Left lung (tissue), 10 donors: ENCODE data around the gene C22orf39. TPM values are rescaled to one million over a fixed set of nuclear protein-coding genes. Genes with fewer than 3 reads are reported as not detected.

Experiments used
- ATAC-seq: fragments of 200-7000 bp; cut with Tn5 transposase; one replicate; pipeline ENCODE4 v1.9.1; 2020; ENCODE audit warnings: moderate library complexity
- DNase-seq, 4 donors: peaks; one replicate each; pipeline ENCODE4 v3.0.0-alpha.2; 2013 to 2020
- H3K27ac ChIP-seq, 2 donors: fragments of 200-600 bp; sonication (generic) in 1 of 2; one replicate each; pipeline versions ENCODE4 v1.5.0 to v1.8.0; 2020 to 2021
- H3K27me3 ChIP-seq, 2 donors: fragments of 200-600 bp; sonication (generic) in 1 of 2; one replicate each; pipeline versions ENCODE4 v1.5.0 to v1.8.0; 2020 to 2021
- H3K36me3 ChIP-seq, 2 donors: fragments of 200-600 bp; sonication (generic) in 1 of 2; one replicate each; pipeline versions ENCODE4 v1.5.0 to v1.8.0; 2020 to 2021
- H3K4me1 ChIP-seq, 2 donors: fragments of 200-600 bp; one replicate each; pipeline ENCODE4 v1.8.0; 2021
- H3K4me3 ChIP-seq, 2 donors: fragments of 200-600 bp; sonication (generic) in 1 of 2; one replicate each; pipeline versions ENCODE4 v1.5.0 to v1.8.0; 2020 to 2021; ENCODE audit warnings: mild to moderate bottlenecking in 1 of 2
- H3K9me3 ChIP-seq, 2 donors: fragments of 200-600 bp; sonication (generic) in 1 of 2; one replicate each; pipeline versions ENCODE4 v1.5.0 to v1.8.0; 2020 to 2021
- CTCF ChIP-seq, 2 donors: fragments of 200-600 bp; sonication (generic) in 1 of 2; IDR thresholded peaks; one replicate each; pipeline versions ENCODE4 v1.5.0 to v1.8.0; 2021; ENCODE audit warnings: antibody characterized with exemption in 2 of 2
- intact Hi-C, 2 donors: fragments of 100-400 bp; cut with DNase I; formaldehyde crosslinking; loops; one replicate each; pipeline versions ENCODE4 v1.11.2 to v1.14.2; 2022
- polyA plus RNA-seq, 6 donors: library from polyadenylated mRNA; unstranded; fragments of 120-200 nt; gene quantifications; one replicate each; pipeline ENCODE4 v1.2.1, GENCODE V29; 2013; ENCODE audit not compliant: insufficient read length in 6 of 6
- total RNA-seq, 2 donors: library from RNA; stranded (reverse); fragmentation: NEBNext Ultra II Directional; extraction: Animal tissue kit (Norgen Biotek cat#: 25700); gene quantifications; one replicate each; pipeline ENCODE4 v1.2.1, GENCODE V29; 2021
- donor health status: DM: no; HTN: yes; CAD: no.
- donor health status: DM: no; HTN: no; CAD: no.

Gene C22orf39
- total and polyA plus RNA-seq, 8 donors = 30.1 to 42.9 (median 37.1) TPM

DNA sequence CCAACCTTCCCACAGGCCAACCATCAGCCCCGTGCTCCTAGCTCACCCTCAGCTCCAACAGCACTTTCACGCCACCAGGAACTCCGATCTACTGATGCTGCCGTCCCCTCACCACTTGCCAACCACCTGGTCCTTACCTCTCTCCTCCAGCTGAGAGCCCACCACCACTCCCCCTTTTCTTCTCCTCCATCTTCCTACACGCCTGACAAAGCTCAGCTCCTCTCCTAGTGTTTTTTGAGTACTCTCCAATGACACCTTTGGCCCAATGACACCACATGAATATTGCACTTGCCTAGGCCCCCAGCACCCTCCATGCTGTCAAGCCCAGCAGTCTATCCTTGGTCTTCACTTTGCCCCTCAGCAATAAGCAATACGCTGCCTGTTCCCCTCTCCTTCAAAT is 46.6 kb downstream of the C22orf39 start:
- no peak overlapping the region for H3K27ac ChIP-seq
- H3K4me1 ChIP-seq = no peaks in the 10 kb centered on the region
- intact Hi-C loops = no loop called here
- no peak for TF ChIP-seq CTCF (IDR thresholded peaks at IDR 0.05)
- ATAC-seq (no peak), DNase-seq (no peak)
- H3K4me3 ChIP-seq = no peak overlapping the region
- no peaks in the 10 kb centered on the region for H3K27me3 ChIP-seq
- H3K36me3 ChIP-seq = peaks cover 0 to 77% of the 10 kb centered on the region in 2 donors
- H3K9me3 ChIP-seq = no peaks in the 10 kb centered on the region

DNA sequence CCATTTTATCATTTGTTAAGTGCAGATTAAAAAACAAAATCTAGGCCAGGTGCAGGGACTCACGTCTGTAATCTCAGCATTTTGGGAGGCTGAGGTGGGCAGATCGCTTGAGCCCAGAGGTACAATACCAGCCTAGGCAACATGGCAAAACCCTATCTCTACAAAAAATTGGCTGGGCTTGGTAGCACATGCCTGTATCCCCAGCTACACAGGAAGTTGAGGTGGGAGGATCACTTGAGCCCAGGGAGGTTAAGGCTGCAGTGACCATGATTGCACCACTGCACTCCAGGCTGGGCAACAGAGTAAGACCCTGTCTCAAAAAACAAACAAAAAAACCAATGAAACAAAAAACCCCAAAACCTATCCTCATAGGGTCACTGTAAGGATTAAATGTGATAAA is 48.9 kb downstream of the C22orf39 start:
- Histone ChIP-seq H3K4me3 (no peak overlapping the region), H3K4me1 (no peaks in the 10 kb centered on the region), H3K27ac (no peak overlapping the region), H3K9me3 (no peaks in the 10 kb centered on the region), H3K36me3 (peaks cover 5 to 81% of the 10 kb centered on the region in 2 donors), H3K27me3 (no peaks in the 10 kb centered on the region)
- DNase-seq (no peak), ATAC-seq (no peak)
- intact Hi-C loops = no loop called here
- TF ChIP-seq CTCF (IDR thresholded peaks at IDR 0.05) = no peak

DNA sequence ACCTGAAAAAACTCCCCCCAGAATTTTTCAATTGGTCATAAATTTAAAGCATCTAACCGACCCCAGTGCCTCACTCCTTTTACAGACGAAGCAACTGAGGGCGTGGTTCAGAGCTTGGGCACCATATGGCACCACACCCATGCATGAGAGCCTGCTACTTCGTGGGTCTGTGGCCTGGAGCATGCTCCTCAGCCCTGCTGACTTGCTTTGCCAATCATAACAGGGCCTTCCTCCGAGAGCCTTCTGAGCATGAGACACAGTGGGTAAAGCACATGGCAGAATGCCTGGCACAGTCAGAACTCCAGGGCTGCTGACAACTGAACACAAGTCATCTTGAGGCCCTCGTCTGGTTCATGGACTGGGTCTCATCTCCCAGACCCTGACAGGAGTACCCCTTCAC is 49.3 kb downstream of the C22orf39 start:
- H3K4me3 ChIP-seq = no peak overlapping the region
- H3K9me3 ChIP-seq = no peaks in the 10 kb centered on the region
- no peak for TF ChIP-seq CTCF (IDR thresholded peaks at IDR 0.05)
- ATAC-seq (no peak), DNase-seq (no peak)
- intact Hi-C loops = no loop called here
- H3K36me3 ChIP-seq = peaks cover 5 to 86% of the 10 kb centered on the region in 2 donors
- H3K4me1 ChIP-seq = no peaks in the 10 kb centered on the region
- H3K27ac ChIP-seq = no peak overlapping the region
- H3K27me3 ChIP-seq = no peaks in the 10 kb centered on the region

- no peak for DNase-seq
- intact Hi-C loops = no loop called here
- Histone ChIP-seq H3K27me3 (no peaks in the 10 kb centered on the region), H3K27ac (no peak overlapping the region), H3K4me3 (no peak overlapping the region), H3K9me3 (no peaks in the 10 kb centered on the region), H3K36me3 (peaks cover 5 to 90% of the 10 kb centered on the region in 2 donors), H3K4me1 (no peaks in the 10 kb centered on the region)
- ATAC-seq = no peak
- no peak for TF ChIP-seq CTCF (IDR thresholded peaks at IDR 0.05)
Observed at GRCh38 chr22:19397734-19398104, 49.8 kb downstream of the C22orf39 start.

- DNase-seq (no peak), ATAC-seq (no peak)
- no peak for TF ChIP-seq CTCF (IDR thresholded peaks at IDR 0.05)
- intact Hi-C loops = no loop called here
- no peak overlapping the region for H3K27ac ChIP-seq
- H3K4me3 ChIP-seq = no peak overlapping the region
- no peaks in the 10 kb centered on the region for H3K9me3 ChIP-seq
- H3K36me3 ChIP-seq = peaks cover 5 to 95% of the 10 kb centered on the region in 2 donors
- no peaks in the 10 kb centered on the region for H3K27me3 ChIP-seq
- H3K4me1 ChIP-seq = no peaks in the 10 kb centered on the region
Observed at GRCh38 chr22:19396934-19397733, 50.4 kb downstream of the C22orf39 start.
